ENCODE data around the gene HOXA10. TPM values are rescaled to one million over a fixed set of nuclear protein-coding genes. Genes with fewer than 3 reads are reported as not detected.
A peak's percentile ranks its signal among the peaks of the same experiment; 100 is the strongest.

Gene HOXA10
- 1 to 10 TPM in 1 of 2 donors, under 1 TPM in 1; 0.88 to 1.3 TPM for total RNA-seq

DNA sequence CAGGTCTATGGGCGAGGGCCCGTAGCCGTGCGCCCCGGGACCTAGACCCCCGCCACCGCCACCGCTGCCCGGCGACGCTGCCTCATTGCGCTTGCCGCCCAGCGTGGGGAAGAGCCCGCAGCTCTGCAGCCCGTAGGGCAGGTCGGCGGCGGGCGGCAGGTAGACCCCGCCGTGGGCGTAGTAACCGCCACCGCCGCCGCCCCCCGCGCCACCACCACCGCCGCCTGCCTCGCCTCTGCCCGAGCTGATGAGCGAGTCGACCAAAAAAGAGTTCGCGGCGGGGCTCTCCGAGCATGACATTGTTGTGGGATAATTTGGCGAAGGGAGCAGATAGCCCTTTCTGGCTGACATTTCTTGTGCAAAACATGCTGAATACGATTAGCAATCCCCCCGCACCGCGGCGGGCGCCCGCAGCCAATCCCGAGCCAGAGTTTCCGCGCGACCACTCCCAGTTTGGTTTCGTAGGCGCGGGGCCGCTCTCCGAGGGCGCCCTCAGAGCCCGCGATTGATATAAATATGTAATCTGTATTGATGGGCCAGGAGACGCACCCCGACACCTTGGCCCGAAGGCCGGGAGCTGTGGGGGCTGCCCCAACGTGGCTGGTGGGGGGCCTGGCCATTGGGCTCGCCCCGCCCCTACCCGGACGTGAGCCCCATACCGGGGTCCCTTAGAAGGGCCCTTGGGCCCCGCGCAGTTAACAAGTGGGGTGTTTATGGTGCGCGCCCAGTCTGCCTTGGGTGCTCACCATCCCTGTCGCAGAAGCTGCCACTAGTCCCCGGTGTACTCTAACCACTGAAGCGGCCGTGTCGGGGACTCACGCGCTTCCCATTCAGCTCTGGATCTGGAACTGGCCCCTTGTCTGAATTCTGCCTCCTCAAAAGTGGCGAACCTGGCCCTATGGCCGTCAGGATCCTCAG, at the start of gene HOXA10:
Gene HOXA10, minus strand, starts transcription at position 365 of the 918 bp plus-strand sequence. Its CDS starts 14 bp downstream, at position 351.
- no peak for DNase-seq (ENCODE audit: low spot score)
- no peak for ATAC-seq
- Mint-ChIP-seq H3K27me3 (peaks cover 27 to 38% of the 10 kb centered on the region in 2 donors), H3K4me3 (peak within 1 kb of the TSS; percentile 63), H3K27ac (no peak within 1 kb of the TSS), H3K4me1 (ENCODE audit: low read depth in 2 of 2) (peaks cover 15 to 26% of the 10 kb centered on the region in 2 donors), H3K36me3 (peaks cover 5% of the 10 kb centered on the region), H3K9me3 (no peaks in the 10 kb centered on the region)

DNA sequence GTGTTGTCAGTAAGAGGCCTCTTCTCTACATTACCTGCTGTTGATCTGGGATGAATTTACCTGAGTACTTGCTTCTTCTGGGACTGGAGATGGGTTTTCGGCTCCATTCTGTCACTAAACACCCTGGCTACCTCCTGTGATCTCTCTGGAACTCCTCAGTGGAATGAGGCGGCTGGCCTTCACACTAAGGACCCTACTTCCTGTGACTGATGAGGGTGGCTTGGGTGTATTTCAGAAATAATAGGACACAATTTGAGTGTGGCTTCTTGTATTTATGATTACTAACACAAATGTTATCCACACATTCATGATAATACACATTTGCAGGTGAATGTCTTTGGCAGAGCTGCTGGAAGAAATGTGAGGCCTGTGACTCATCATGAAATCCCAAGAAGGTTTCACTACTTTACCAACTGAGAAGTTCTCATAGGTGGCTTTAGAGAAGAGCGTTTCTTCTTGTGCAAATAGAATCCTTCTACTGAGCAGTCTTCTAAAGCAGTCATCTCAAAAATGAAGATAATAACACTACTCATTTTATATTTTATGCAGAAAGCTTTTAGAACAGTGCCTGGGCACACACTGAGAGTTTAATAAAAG, 47.2 kb upstream of the HOXA10 start:
- Mint-ChIP-seq H3K27ac (no peak overlapping the region), H3K4me1 (ENCODE audit: low read depth in 2 of 2) (peaks cover 4 to 5% of the 10 kb centered on the region in 2 donors), H3K36me3 (no peaks in the 10 kb centered on the region), H3K27me3 (peaks cover 47 to 84% of the 10 kb centered on the region in 2 donors), H3K4me3 (no peak overlapping the region), H3K9me3 (no peaks in the 10 kb centered on the region)
- ATAC-seq: no peak
- DNase-seq (ENCODE audit: low spot score): no peak

DNA sequence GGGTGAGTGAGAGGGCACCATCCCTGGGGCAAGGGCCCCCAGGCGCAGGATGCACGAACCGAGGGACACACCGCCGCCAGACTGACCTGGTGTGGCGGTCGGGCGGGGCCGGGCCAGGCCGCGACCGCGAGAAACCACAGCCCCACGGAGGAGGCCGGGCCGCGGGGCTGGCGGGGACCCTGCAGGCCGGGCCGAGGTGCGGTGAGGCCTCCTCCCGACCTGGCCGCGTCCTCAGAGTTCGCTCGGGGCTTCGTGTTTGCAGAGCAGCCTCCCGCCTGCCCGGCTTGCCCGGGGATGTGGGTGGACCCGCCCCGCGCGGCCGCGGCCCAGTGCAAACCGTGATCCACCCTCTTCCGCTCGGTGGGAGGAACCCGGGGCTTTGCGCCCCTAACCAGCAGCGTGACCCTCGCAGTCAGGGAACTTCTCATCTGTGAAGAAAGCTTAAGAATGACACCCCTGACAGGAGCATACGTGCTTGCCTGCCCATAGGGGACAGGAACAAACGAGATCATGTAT, 46.4 kb upstream of the HOXA10 start:
- DNase-seq (ENCODE audit: low spot score) (no peak), ATAC-seq (peak; percentile 49 to 53)
- Mint-ChIP-seq H3K36me3 (no peaks in the 10 kb centered on the region), H3K4me1 (ENCODE audit: low read depth in 2 of 2) (peaks cover 4 to 5% of the 10 kb centered on the region in 2 donors), H3K27ac (no peak overlapping the region), H3K4me3 (no peak overlapping the region), H3K27me3 (peaks cover 52 to 88% of the 10 kb centered on the region in 2 donors), H3K9me3 (no peaks in the 10 kb centered on the region)

DNA sequence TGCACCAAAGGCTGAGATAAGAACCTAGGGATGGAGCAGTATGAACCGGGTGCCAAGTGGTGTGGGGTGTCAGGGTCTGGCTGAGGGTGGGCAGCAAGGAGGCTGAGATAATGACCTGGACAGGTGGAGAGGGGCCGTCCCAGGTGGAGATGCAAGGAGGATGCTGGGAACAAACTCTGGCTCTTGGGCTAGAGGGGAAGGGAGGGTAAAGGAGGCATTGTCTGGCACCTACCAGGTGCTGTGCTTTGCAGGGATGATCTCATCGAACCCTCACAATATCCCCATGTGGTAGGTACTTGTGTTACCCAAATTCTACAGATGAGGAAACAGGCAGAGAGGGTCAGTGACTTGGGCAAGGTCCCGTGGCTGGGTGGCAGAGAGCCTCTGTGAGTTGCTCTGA, 45.7 kb upstream of the HOXA10 start:
- DNase-seq (ENCODE audit: low spot score) (no peak), ATAC-seq (no peak)

DNA sequence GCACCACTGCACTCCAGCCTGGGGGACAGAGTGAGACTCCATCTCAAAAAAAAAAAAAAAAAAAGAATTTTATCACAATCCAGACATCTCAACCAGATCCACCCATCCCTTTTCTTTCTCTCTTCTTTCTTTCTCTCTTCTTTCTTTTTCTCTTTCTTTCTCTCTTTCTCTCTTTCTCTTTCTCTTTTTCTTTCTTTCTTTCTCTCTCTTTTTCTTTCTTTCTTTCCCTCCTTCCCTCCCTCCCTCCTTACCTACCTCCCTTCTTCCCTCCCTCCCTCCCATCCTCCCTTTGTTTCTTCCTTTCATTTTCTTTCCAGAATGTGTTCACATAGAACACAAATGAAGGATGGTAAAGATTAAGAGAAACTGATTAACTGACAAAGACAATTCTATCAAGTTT, 43.8 kb upstream of the HOXA10 start:
- H3K36me3 Mint-ChIP-seq: no peaks in the 10 kb centered on the region
- H3K4me3 Mint-ChIP-seq: no peak overlapping the region
- no peak for ATAC-seq
- H3K27ac Mint-ChIP-seq: no peak overlapping the region
- H3K4me1 Mint-ChIP-seq (ENCODE audit: low read depth in 2 of 2): peaks cover 4 to 8% of the 10 kb centered on the region in 2 donors
- H3K9me3 Mint-ChIP-seq: no peaks in the 10 kb centered on the region
- DNase-seq (ENCODE audit: low spot score): no peak
- H3K27me3 Mint-ChIP-seq: peaks cover 53 to 89% of the 10 kb centered on the region in 2 donors

More for the DNA sequence above, 45.7 kb upstream of the HOXA10 start:
- Mint-ChIP-seq H3K36me3 (no peaks in the 10 kb centered on the region), H3K9me3 (no peaks in the 10 kb centered on the region), H3K27ac (no peak overlapping the region), H3K4me3 (peak overlapping the region; percentile 20), H3K27me3 (peaks cover 54 to 90% of the 10 kb centered on the region in 2 donors), H3K4me1 (ENCODE audit: low read depth in 2 of 2) (peaks cover 4 to 5% of the 10 kb centered on the region in 2 donors)

DNA sequence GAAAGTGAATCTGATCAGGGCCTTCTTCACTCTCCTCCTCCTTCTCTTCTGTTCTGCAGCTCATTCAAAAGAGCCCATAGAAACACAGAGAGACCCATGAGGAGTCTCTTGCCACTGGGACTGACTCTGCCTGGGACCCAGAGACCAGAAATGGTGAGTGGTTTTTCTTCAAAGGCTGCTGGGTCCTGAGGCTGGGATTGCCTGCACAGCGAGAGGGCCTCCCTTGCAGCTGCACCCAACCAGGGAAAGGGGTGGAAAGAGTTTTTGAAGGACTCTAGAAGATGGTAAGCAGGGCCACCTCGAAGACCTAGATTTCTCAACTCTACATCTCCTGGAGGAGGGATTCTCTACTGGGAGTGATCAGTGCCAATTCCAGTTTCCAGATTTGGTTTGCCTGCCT, 41.2 kb upstream of the HOXA10 start:
- Mint-ChIP-seq H3K9me3 (no peaks in the 10 kb centered on the region), H3K4me1 (ENCODE audit: low read depth in 2 of 2) (peaks cover 0 to 11% of the 10 kb centered on the region in 2 donors), H3K27ac (no peak overlapping the region), H3K36me3 (no peaks in the 10 kb centered on the region), H3K27me3 (peaks cover 58 to 91% of the 10 kb centered on the region in 2 donors), H3K4me3 (no peak overlapping the region)
- no peak for ATAC-seq
- no peak for DNase-seq (ENCODE audit: low spot score)

DNA sequence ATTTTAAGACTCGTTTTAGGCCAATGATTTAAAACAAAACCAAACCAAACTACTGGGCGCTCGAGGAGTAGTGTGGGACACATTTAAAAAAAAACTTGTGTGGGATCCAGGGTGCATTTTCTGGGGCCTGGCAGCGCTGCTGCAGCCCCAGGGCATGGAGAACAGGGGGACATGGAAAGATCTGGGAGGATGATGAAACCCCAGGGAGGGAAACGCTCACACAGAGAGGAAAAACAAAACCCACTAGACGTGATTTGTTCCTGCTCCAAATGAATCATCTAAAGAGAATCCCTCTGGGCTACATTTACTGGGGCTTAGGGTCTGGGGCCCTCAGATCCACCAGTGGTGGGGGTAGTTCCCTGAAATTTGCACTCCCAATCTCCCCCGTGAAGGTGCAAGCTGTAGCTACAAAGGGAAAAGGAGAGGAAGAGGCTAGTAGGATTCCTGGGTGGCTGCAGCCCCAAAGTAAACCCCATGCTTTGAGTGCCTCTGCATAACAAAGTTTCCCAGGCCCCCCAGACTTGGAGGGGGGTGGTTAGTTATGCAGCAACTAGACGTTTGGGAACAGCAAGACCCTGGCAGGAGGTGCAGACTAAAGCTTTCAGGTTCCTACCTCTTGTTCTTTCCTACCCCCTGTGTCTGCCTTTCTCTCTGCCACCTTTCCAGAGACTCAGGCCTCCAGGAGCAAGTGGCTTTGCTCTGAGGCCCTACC, 40.3 kb upstream of the HOXA10 start:
- no peak overlapping the region for H3K27ac Mint-ChIP-seq
- ATAC-seq: no peak
- no peak overlapping the region for H3K4me3 Mint-ChIP-seq
- no peaks in the 10 kb centered on the region for H3K9me3 Mint-ChIP-seq
- H3K27me3 Mint-ChIP-seq: peaks cover 61 to 88% of the 10 kb centered on the region in 2 donors
- DNase-seq (ENCODE audit: low spot score): no peak
- H3K36me3 Mint-ChIP-seq: no peaks in the 10 kb centered on the region
- H3K4me1 Mint-ChIP-seq (ENCODE audit: low read depth in 2 of 2): peaks cover 0 to 6% of the 10 kb centered on the region in 2 donors

DNA sequence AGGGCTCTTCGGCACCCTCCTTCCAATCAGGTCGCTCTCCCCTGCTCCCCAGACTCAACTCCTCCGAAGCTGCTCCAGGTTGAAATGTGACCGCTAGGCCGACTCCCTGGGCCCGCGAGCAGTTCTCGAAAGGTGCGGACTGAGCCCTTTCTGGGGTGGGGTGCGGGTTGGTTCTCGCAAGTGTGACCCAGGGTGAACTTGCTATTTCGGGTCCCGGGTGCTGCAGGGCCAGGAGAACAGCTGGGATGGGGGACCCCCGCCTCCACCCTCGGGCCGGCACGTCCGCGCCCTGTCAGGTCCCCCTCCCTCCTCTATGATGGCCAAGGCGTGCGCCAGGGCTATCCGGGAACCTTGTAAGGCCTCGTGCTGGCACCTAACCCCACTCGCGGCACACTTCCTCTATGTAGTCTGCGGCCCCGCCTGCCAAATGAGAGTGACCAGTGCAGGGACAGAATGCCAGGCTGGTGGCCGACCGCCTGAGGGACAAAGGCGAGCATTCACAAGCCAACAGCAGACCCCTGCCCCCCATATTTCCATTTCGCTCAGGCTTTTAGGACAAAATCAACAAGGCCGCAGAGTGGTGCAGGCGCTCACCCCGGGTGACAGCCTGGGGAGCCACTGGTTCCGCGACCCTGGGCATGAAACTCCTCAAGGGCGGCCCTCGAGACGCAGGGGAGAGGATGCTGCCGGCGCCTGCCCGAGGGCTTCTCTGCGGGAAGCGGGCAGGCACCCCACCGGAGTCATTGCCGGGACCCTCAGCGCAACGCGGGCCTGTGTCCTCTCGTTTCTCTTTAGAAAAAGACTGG, 39.5 kb upstream of the HOXA10 start:
- Mint-ChIP-seq H3K4me3 (no peak overlapping the region), H3K36me3 (no peaks in the 10 kb centered on the region), H3K4me1 (ENCODE audit: low read depth in 2 of 2) (peaks cover 0 to 6% of the 10 kb centered on the region in 2 donors), H3K27ac (no peak overlapping the region), H3K27me3 (peaks cover 65 to 89% of the 10 kb centered on the region in 2 donors), H3K9me3 (no peaks in the 10 kb centered on the region)
- ATAC-seq (no peak), DNase-seq (ENCODE audit: low spot score) (no peak)

DNA sequence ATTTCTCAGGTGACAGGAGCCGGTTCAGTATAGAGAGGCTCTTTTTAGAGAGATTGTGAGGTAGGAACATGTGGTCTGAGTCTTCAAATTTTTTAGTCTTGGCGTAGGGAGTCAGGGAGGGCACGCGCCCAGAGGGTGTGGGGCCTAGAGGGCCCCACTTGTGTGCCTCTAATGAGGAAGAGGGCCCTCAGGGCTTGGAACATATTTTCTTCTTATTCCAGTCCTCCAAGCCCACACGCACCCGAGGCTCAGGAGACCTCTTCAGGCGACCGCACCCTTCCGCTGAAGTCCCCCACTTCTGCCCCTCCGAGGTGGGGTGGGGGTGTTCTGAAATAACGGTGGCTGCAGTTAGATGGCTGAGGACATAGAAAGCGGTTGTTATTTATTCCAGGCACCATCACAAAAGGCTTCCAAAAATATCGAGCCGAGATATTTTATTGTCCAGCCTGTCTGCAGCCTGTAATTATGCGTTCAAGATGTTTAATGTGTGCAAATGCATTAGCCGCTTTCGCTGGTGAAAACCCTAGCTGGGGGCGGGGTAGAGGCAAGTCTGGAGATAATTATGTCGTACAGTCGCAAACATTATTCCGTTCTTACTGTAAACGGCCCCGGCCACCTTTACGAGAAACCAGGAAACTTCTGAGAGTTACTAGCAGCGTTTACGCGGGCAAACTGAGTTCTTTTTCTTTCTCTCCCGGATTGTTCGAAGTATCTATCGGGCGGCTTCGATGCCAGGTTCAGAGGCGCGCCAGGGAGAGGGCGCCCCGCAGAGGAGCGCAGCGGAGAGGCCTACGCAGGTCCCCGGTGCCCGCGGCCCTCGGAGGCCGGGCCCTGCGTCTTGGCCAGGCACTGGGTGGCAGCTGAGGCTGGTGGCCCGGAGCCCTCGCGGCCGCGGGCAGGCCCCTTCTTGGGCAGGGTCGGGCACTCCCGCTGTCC, 38.6 kb upstream of the HOXA10 start:
- Mint-ChIP-seq H3K27ac (no peak overlapping the region), H3K9me3 (no peaks in the 10 kb centered on the region), H3K36me3 (no peaks in the 10 kb centered on the region), H3K4me3 (no peak overlapping the region), H3K4me1 (ENCODE audit: low read depth in 2 of 2) (peaks cover 0 to 6% of the 10 kb centered on the region in 2 donors), H3K27me3 (peaks cover 67 to 90% of the 10 kb centered on the region in 2 donors)
- DNase-seq (ENCODE audit: low spot score): no peak
- ATAC-seq: no peak

DNA sequence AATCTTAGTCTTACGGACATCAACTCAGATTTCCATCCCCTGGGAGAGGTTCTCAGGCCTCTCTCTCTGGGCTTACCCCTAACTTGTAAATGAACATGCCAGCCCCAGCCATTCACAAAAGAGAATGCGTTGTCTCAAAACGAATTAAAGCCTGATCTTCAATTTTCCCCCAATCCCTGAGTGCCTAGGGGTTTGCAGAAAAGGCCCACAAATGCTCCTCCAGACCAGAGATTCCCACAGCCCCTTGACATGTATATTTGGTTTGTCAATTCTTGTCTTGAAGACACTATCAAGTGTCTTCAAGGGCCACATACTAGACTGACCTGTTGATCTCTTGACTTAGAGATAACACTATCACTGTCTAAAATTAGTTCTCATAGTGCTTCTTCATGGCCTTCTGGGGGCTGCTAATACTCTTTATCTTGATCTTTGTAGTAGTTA, 37.7 kb upstream of the HOXA10 start:
- ATAC-seq (no peak), DNase-seq (ENCODE audit: low spot score) (no peak)
- H3K36me3 Mint-ChIP-seq: no peaks in the 10 kb centered on the region
- no peak overlapping the region for H3K27ac Mint-ChIP-seq
- no peaks in the 10 kb centered on the region for H3K9me3 Mint-ChIP-seq
- no peak overlapping the region for H3K4me3 Mint-ChIP-seq
- peaks cover 68 to 90% of the 10 kb centered on the region in 2 donors for H3K27me3 Mint-ChIP-seq
- peaks cover 0 to 6% of the 10 kb centered on the region in 2 donors for H3K4me1 Mint-ChIP-seq (ENCODE audit: low read depth in 2 of 2)

DNA sequence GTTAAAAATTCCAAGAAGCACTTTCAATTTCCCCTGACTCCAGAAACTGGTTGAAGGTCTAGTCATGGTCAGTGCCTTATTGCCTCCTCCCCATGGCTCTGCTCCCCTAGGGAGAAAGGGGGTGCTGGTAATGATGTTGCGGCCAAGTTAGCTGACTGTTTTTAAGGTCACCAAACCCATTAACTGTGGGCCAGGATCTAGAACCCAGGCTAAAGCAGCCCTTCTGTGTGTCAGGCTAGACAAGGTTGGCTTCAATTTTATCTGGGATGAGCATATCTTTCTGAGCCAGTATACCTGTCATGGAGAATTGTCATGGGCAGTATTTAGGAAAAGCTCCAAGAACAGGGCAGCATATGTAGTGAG, 36.9 kb upstream of the HOXA10 start:
- H3K9me3 Mint-ChIP-seq: no peaks in the 10 kb centered on the region
- H3K36me3 Mint-ChIP-seq: no peaks in the 10 kb centered on the region
- H3K4me1 Mint-ChIP-seq (ENCODE audit: low read depth in 2 of 2): peaks cover under 1 to 7% of the 10 kb centered on the region in 2 donors
- no peak for DNase-seq (ENCODE audit: low spot score)
- H3K27me3 Mint-ChIP-seq: peaks cover 69 to 90% of the 10 kb centered on the region in 2 donors
- no peak overlapping the region for H3K4me3 Mint-ChIP-seq
- no peak overlapping the region for H3K27ac Mint-ChIP-seq
- ATAC-seq: no peak

DNA sequence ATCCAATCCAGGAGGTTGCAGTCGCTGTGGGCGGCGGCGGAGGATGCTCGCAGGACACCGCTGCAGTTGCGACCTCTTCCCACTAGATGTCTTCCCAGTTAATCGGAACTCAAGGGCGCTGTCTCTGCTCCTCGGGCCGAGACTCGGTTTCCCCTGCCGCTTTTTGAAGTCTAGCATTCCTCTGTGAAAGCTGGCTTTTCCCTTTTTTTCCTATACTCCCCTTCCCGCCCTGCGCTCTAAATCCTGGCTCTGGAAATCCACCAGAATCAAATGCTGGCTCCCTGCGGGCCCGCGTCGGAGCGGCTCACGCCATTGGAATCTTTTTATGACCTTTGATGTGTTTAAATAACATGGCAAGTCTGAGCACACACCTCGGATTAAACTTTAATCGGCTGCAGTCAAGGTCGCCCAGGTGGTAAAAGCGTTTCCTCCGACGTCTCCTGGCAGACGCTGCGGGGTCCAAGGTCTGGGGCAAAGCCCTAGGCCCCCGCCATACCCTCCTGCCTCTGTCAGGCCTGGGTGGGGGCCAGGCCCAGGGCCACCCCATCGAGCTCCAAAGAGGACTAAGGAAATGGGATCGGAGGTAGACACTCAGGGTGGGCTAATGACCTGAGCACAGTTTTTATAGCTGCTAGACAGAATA, 36.4 kb upstream of the HOXA10 start:
- H3K4me1 Mint-ChIP-seq (ENCODE audit: low read depth in 2 of 2): peaks cover 5 to 11% of the 10 kb centered on the region in 2 donors
- H3K4me3 Mint-ChIP-seq: peak overlapping the region; percentile 27
- H3K36me3 Mint-ChIP-seq: no peaks in the 10 kb centered on the region
- peak; percentile 43 to 63 for ATAC-seq
- DNase-seq (ENCODE audit: low spot score): no peak
- H3K9me3 Mint-ChIP-seq: no peaks in the 10 kb centered on the region
- peaks cover 69 to 90% of the 10 kb centered on the region in 2 donors for H3K27me3 Mint-ChIP-seq
- no peak overlapping the region for H3K27ac Mint-ChIP-seq
